K562 (cell line): ENCODE results near the gene NPDC1. TPM values are rescaled to one million over a fixed set of nuclear protein-coding genes. Genes with fewer than 3 reads are reported as not detected.

ENCODE experiments used
- AFF1 ChIP-seq, 2 experiments: fragments of 450-650 bp; IDR thresholded peaks; 2 replicates each; pipeline ENCODE4 v1.6.1; 2018; ENCODE audit warnings: mild to moderate bottlenecking in 2 of 2, low read depth in 1 of 2; ENCODE audit not compliant: partially characterized antibody in 2 of 2
- CCNT2 ChIP-seq: IDR thresholded peaks from 2 replicates; pipeline ENCODE4 v1.6.1; 2011; ENCODE audit warnings: borderline replicate concordance, low read depth, mild to moderate bottlenecking, moderate library complexity, mixed read lengths, low read length; ENCODE audit not compliant: insufficient read length; ENCODE audit errors: extremely low read depth
- CEBPZ ChIP-seq: fragments of 150-350 bp; IDR thresholded peaks from 2 replicates; pipeline ENCODE4 v1.6.1; 2014; ENCODE audit warnings: low read depth, mild to moderate bottlenecking, low read length, borderline replicate concordance
- E2F3 ChIP-seq: fragments of 250-450 bp; sonication (Bioruptor Pico); IDR thresholded peaks from 2 replicates; pipeline ENCODE4 v1.4.0; 2020; ENCODE audit warnings: mild to moderate bottlenecking
- HCFC1 ChIP-seq: IDR thresholded peaks from 2 replicates; pipeline ENCODE4 v1.6.1; 2012; ENCODE audit warnings: low read depth, low read length, improper control_type of control experiment
- KDM5B ChIP-seq: fragments of 200-600 bp; sonication (generic); IDR thresholded peaks from 2 replicates; pipeline ENCODE4 v1.6.1; 2012; ENCODE audit warnings: low read depth, mild to moderate bottlenecking, moderate library complexity, low read length, control low read depth, inconsistent platforms; ENCODE audit not compliant: insufficient replicate concordance
- NFIX ChIP-seq: fragments of 250-450 bp; sonication (Bioruptor Pico); IDR thresholded peaks from 2 replicates; pipeline ENCODE4 v1.4.0; 2020; ENCODE audit warnings: low read depth, mild to moderate bottlenecking, moderate library complexity
- PKNOX1 ChIP-seq: fragments of 450-650 bp; IDR thresholded peaks from 2 replicates; pipeline ENCODE4 v1.6.1; 2016
- SMARCB1 ChIP-seq: IDR thresholded peaks from 2 replicates; pipeline ENCODE4 v1.6.1; 2011; ENCODE audit warnings: improper control_type of control experiment, low read depth; ENCODE audit not compliant: insufficient read length
- polyA plus RNA-seq, 8 experiments: library from polyadenylated mRNA; depleted of rRNA in 4 of 8; stranded (reverse) in 5 of 8; unstranded in 3 of 8; fragments of >200 nt; fragmentation: Nextera tagmentation in 2 of 8; fragmentation: Illumina TruSeq in 1 of 8; extraction: Ambion mirVana in 2 of 8; extraction: Trizol in 1 of 8; gene quantifications; 2 replicates each; pipeline versions ENCODE4 v1.2.1 to v1.2.3, GENCODE V29; 2011 to 2014; ENCODE audit warnings: inconsistent platforms in 1 of 8, missing spikeins in 1 of 8
- total RNA-seq, 7 experiments: library from RNA; depleted of rRNA in 6 of 7; stranded (reverse); fragments of >200 nt in 6 of 7; fragmentation: Illumina TruSeq in 2 of 7; extraction: Trizol in 2 of 7; gene quantifications; 2 replicates each; pipeline versions ENCODE4 v1.2.1 to v1.2.3, GENCODE V29; 2011 to 2021; ENCODE audit warnings: low replicate concordance in 1 of 7
- TF ChIP-seq, protein P1 (sequence below), 2 experiments: fragments of 450-650 bp; IDR thresholded peaks; 2 replicates each; pipeline ENCODE4 v1.6.1; 2016
- TF ChIP-seq, protein P2 (sequence below): fragments of 250-450 bp; sonication (Bioruptor Pico); IDR thresholded peaks from 2 replicates; pipeline ENCODE4 v1.5.0; 2021; ENCODE audit warnings: mild to moderate bottlenecking, borderline replicate concordance
- TF ChIP-seq, protein P3 (sequence below): fragments of 450-650 bp; formaldehyde crosslinking; IDR thresholded peaks from 2 replicates; pipeline ENCODE4 v1.4.0; 2022; ENCODE audit warnings: mild to moderate bottlenecking, moderate library complexity

Gene NPDC1
- total and polyA plus RNA-seq, 9 of the 15 experiments (the other 6 are each of a cell fraction or from before 2014, with no cell fraction given), result 0.06 to 2.1 (median 0.53) TPM; not detected in 3

DNA sequence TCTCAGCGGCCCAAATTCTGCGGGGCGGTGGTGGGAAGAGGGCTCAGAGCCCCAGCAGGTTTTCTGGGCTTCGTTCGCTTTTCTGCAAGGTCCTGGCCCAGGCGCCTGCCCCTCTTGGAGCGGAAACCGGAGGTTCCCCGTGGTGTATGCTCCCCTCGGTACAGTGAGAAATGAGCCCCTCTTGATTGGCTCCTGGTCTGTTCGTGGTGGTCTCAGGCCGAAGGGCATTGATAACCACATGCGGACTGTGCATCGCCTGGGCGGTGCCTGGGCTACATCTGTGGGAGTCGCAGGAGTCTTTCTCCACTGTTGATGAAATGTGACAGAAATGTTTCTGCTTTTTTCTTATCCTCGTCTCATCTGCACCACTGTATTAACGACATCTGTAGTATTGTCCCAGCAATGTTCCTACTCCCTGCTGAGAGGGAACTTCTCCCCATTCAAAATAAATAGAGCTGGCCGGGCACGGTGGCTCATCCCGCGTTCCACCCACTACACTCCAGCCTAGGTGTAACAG lies 41.5 kb upstream of the NPDC1 start (continued):
- TF ChIP-seq AFF1 (IDR thresholded peaks at IDR 0.05; ENCODE audit: low read depth in 1 of 2, partially characterized antibody in 2 of 2) (peak in 1 of 2 experiments; percentile 28), PKNOX1 (no peak), NFIX (CRISPR knock-in tag) (no peak), SMARCB1 (no peak), CEBPZ (no peak), E2F3 (CRISPR knock-in tag) (no peak), KDM5B (peak; percentile 8), CCNT2 (no peak), HCFC1 (no peak)
- TF ChIP-seq, protein P1, sequence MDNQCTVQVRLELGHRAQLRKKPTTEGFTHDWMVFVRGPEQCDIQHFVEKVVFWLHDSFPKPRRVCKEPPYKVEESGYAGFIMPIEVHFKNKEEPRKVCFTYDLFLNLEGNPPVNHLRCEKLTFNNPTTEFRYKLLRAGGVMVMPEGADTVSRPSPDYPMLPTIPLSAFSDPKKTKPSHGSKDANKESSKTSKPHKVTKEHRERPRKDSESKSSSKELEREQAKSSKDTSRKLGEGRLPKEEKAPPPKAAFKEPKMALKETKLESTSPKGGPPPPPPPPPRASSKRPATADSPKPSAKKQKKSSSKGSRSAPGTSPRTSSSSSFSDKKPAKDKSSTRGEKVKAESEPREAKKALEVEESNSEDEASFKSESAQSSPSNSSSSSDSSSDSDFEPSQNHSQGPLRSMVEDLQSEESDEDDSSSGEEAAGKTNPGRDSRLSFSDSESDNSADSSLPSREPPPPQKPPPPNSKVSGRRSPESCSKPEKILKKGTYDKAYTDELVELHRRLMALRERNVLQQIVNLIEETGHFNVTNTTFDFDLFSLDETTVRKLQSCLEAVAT (IDR thresholded peaks at IDR 0.05), result no peak
- TF ChIP-seq, protein P2, sequence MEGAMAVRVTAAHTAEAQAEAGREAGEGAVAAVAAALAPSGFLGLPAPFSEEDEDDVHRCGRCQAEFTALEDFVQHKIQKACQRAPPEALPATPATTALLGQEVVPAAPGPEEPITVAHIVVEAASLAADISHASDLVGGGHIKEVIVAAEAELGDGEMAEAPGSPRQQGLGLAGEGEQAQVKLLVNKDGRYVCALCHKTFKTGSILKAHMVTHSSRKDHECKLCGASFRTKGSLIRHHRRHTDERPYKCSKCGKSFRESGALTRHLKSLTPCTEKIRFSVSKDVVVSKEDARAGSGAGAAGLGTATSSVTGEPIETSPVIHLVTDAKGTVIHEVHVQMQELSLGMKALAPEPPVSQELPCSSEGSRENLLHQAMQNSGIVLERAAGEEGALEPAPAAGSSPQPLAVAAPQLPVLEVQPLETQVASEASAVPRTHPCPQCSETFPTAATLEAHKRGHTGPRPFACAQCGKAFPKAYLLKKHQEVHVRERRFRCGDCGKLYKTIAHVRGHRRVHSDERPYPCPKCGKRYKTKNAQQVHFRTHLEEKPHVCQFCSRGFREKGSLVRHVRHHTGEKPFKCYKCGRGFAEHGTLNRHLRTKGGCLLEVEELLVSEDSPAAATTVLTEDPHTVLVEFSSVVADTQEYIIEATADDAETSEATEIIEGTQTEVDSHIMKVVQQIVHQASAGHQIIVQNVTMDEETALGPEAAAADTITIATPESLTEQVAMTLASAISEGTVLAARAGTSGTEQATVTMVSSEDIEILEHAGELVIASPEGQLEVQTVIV (CRISPR knock-in tag), result no peak
- TF ChIP-seq, protein P3, sequence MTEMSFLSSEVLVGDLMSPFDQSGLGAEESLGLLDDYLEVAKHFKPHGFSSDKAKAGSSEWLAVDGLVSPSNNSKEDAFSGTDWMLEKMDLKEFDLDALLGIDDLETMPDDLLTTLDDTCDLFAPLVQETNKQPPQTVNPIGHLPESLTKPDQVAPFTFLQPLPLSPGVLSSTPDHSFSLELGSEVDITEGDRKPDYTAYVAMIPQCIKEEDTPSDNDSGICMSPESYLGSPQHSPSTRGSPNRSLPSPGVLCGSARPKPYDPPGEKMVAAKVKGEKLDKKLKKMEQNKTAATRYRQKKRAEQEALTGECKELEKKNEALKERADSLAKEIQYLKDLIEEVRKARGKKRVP (CRISPR knock-in tag), result peak; percentile 53; the same call in 1 of the 2 replicates
